ENCODE measurements around the gene COL11A2.

GRCh38 chr6:33142501-33143070 is 49.7 kb downstream of the COL11A2 start:
- TF ChIP-seq ZFP30 (CRISPR knock-in tag; IDR thresholded peaks at IDR 0.05) (no peak), PATZ1 (CRISPR knock-in tag; IDR thresholded peaks at IDR 0.05; ENCODE audit: borderline replicate concordance) (no peak), ARNTL (CRISPR knock-in tag; IDR thresholded peaks at IDR 0.05; ENCODE audit: borderline replicate concordance, low read depth) (no peak), CSRNP3 (CRISPR knock-in tag; IDR thresholded peaks at IDR 0.05) (no peak), OSR1 (CRISPR knock-in tag; IDR thresholded peaks at IDR 0.05) (no peak), BACH2 (CRISPR knock-in tag; IDR thresholded peaks at IDR 0.05; ENCODE audit: borderline replicate concordance) (no peak), ISL1 (CRISPR knock-in tag; IDR thresholded peaks at IDR 0.05) (no peak), ZFP3 (CRISPR knock-in tag; IDR thresholded peaks at IDR 0.05) (no peak), ZNF70 (CRISPR knock-in tag; IDR thresholded peaks at IDR 0.05) (no peak), ZNF565 (CRISPR knock-in tag; conservative IDR thresholded peaks at IDR 0.05; ENCODE audit: low read depth) (no peak), RARB (CRISPR knock-in tag; IDR thresholded peaks at IDR 0.05) (no peak), CREB5 (CRISPR knock-in tag; IDR thresholded peaks at IDR 0.05; ENCODE audit: low read depth) (no peak), POU6F1 (CRISPR knock-in tag; IDR thresholded peaks at IDR 0.05; ENCODE audit: borderline replicate concordance, low read depth) (no peak)

Measured in SK-N-SH treated with all-trans-retinoic acid at 6 μM for 48 hours (cell line).